ENCODE results near the gene OPRL1.
A peak's percentile ranks its signal among the peaks of the same experiment; 100 is the strongest.
"Not testable (repeated sequence)": the region's sequence is repeated elsewhere in the genome, so short reads cannot be mapped to it uniquely, and the experiment has no call there.

OPRL1 gene

GRCh38 chr20:64087226-64087825 lies 7.4 kb downstream of the OPRL1 start:
- not testable (repeated sequence) for DNase-seq

DNA sequence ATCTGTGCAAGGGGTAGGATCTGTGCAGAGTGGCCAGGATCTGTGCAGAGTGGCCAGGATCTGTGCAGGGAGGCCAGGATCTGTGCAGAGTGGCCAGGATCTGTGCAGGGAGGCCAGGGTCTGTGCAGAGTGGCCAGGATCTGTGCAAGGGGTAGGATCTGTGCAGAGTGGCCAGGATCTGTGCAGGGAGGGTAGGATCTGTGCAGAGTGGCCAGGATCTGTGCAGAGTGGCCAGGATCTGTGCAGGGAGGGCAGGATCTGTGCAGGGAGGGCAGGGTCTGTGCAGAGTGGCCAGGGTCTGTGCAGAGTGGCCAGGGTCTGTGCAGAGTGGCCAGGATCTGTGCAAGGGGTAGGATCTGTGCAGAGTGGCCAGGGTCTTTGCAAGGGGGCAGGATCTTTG lies 8.7 kb downstream of the OPRL1 start:
- DNase-seq, result not testable (repeated sequence)

GRCh38 chr20:64090165-64090564 lies 10.3 kb downstream of the OPRL1 start:
- DNase-seq, result peak in 2 of 3 experiments; percentile 63 to 85

- peak in 1 of 3 experiments; percentile 56 for DNase-seq
These were observed 11.5 kb downstream of the OPRL1 start for GRCh38 chr20:64091340-64091739.

- DNase-seq, result peak in 2 of 3 experiments; percentile 51 to 64
These were observed 11.9 kb downstream of the OPRL1 start for GRCh38 chr20:64091770-64092169.

DNA sequence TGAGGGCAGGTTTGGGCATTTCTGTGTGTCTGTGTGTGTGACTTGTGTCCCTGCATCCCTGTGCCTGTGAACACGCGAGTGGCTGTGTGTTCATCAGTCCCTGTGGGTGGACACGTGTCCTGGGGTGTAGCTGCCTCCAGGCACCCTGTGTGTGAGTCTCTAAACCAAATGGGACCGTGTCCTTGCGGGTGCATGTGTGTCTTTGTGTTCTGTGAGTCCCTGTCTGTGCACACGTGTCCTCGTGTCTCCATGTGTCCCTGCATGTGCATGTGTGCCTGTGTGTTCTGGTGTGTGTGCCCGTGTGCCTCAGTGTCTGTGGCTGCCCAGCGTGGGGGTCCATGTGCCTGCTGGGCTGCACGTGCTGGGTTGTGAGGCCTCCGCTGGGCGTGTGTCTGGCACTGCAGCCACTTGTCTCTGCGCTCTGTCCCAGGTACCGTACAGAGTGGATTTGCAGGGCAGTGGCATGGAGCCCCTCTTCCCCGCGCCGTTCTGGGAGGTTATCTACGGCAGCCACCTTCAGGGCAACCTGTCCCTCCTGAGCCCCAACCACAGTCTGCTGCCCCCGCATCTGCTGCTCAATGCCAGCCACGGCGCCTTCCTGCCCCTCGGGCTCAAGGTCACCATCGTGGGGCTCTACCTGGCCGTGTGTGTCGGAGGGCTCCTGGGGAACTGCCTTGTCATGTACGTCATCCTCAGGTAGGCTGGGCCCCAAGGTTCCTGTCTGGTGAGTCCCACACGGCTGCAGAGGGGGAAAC lies 12.6 kb downstream of the OPRL1 start:
- DNase-seq, result peak in 2 of 3 experiments; percentile 48 to 70

DNA sequence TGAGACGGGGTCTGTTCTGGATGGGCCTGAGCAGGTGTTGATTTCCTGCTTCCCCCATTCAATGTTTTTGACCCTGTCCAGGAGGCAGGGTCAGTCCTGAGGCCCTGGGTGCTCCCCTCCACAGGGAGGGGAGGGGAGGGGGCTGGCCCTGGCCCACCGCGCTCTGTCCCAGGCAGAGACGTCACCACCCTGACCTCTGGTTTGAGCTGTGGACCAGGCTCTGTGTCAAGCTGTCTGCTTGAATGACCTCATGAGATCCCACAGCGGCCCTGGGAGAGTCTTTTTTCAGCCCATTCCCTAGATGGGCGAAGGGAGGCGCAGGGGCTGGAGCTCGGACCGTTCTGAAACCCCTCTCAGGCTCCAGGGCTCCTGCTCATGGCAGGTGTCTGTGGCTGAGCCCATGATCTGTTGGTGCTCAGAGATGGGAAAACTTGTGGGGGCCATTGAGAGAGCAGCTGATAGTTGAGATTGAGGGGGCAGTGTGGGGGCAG lies 13.2 kb downstream of the OPRL1 start:
- DNase-seq, result peak in 1 of 3 experiments; percentile 23

GRCh38 chr20:64095455-64095854 lies 15.6 kb downstream of the OPRL1 start:
- DNase-seq, result no peak

- no peak for DNase-seq
These were observed 16.0 kb downstream of the OPRL1 start for GRCh38 chr20:64095927-64096326.

GRCh38 chr20:64096535-64096934 lies 16.7 kb downstream of the OPRL1 start:
- DNase-seq, result no peak

DNA sequence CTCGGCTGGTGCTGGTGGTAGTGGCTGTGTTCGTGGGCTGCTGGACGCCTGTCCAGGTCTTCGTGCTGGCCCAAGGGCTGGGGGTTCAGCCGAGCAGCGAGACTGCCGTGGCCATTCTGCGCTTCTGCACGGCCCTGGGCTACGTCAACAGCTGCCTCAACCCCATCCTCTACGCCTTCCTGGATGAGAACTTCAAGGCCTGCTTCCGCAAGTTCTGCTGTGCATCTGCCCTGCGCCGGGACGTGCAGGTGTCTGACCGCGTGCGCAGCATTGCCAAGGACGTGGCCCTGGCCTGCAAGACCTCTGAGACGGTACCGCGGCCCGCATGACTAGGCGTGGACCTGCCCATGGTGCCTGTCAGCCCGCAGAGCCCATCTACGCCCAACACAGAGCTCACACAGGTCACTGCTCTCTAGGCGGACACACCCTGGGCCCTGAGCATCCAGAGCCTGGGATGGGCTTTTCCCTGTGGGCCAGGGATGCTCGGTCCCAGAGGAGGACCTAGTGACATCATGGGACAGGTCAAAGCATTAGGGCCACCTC lies 18.7 kb downstream of the OPRL1 start:
- no peak for DNase-seq

GRCh38 chr20:64099086-64099786 lies 19.4 kb downstream of the OPRL1 start:
- DNase-seq, result peak in 1 of 3 experiments; percentile 71

DNA sequence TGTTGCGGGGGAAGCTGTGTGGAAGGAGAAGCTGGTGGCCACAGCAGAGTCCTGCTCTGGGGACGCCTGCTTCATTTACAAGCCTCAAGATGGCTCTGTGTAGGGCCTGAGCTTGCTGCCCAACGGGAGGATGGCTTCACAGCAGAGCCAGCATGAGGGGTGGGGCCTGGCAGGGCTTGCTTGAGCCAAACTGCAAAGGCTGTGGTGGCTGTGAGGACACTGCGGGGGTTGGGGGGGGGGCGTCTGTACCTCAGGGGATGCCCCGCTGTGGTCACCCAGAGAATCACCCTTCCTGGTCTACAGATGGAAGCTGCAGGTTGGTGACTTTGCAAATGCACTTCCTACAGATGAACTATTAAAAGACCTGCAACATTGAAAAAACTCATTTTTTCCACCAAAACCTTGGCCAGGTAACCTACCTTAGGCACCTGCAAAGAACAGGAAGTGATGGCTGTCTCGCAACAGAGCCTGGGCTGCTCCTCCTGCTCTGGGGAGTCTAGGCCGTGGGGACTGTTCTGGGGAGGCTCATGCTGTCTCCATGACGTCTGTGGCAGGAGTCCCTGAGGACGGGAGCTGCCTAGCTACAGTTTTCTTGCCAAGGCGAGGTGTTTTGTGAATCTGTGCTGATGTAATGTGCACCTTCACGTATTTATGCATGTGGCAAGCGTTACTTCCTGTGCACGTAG lies 20.1 kb downstream of the OPRL1 start:
- peak in 2 of 3 experiments; percentile 42 to 58 for DNase-seq

GRCh38 chr20:64100566-64100888 lies 20.6 kb downstream of the OPRL1 start:
- DNase-seq, result no peak

GRCh38 chr20:64100946-64101688 lies 21.2 kb downstream of the OPRL1 start:
- no peak for DNase-seq

GRCh38 chr20:64101731-64102621 lies 22.1 kb downstream of the OPRL1 start:
- DNase-seq, result peak; percentile 71 to 77 (median 74)

DNA sequence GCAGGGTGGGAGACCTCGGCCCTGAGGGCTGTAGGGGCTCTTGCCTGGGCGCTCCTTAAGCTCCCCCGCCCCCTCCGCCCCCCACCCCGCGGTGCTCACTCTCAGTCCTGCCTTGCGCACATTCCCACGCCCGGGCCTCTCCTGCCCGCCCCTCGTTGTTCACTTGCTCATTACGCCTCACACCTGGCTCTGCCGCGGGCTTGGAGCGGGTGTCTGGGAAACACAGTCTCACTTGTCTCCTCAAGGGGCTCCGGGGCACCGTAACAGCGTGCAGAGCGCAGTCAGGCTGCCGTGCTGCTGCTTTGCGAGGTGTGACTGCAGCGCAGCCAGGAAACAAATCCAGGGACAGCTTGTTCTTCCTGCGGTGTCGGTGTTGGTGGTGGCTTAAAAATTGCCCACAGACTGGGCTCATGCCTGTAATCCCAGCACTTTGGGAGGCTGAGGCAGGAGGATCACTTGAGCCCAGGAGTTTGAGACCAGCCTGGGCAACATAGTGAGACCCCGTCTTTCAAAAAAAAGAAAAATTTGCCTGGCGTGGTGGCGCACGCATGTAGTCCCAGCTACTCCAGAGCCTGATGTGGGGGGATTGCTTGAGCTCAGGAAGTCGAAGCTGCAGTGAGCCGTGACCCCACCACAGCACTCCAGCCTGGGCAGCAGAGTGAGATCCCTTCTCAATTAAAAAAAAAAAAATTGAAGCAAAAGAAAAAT lies 22.9 kb downstream of the OPRL1 start:
- peak; percentile 85 to 95 (median 89) for DNase-seq

DNA sequence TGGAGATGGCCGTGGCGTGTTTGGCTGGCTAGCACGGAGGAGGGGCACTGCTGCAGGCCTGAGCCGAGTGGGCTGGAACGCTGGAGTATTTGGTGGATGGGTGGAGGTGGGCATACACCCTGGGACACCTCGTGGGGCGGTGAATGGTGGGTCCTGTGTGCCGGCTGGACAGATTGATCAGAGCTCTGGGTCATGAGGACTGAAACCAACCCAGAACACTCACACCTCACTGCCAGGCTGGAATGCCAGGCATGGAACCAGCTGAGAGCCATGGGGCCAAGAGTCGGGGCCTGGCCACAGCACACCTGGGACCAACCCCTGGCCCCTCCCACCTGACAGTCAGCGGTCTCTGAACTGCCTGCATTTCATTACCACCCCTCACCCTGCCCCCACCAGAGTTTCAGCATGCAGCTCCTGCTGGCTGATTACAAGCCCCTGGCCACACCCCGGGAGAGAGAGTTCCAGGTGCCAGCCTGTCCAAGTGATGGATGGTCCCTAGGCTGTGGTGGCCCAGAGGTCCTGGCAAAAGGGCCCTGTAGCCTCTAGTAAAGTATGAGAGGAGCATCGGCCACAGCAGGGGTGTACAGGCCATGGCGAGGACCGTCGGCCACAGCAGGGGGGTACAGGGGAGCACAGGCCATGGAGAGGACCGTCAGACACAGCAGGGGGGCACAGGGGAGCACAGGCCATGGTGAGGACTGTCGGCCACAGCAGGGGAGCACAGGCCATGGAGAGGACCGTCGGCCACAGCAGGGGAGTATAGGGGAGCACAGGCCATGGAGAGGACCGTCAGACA lies 24.2 kb downstream of the OPRL1 start:
- DNase-seq, result peak in 1 of 3 experiments; percentile 60

DNA sequence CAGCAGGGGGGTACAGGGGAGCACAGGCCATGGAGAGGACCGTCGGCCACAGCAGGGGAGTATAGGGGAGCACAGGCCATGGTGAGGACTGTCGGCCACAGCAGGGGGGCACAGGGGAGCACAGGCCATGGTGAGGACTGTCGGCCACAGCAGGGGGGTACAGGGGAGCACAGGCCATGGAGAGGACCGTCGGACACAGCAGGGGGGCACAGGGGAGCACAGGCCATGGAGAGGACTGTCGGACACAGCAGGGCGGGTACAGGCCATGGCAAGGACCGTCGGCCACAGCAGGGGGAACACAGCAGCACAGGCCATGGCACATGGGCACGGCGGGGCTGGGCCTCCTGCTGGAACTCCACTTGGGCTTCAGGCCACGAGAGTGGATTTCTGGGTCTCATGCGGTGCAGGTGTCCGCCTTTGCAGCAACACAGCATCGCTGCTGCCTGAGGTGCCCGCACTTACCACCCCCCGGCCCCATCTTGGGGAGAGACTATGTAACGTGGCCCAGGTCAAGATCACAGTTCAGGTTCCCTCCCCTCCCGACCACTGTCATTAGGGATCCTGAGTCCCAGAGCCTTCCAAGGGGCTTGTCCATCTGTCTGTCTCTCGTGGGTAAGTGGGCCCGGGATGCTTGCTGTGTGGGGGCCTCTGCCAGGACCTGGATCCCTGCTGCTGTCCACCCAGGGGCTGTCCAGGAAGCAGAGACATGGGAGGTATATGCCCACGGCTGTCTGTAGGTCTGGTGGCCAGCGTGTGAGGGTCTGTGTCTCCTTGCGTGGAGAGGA lies 25.0 kb downstream of the OPRL1 start:
- no peak for DNase-seq

All from NCI-H1417 (cell line).